ENCODE measurements around the gene XPO5. TPM values are rescaled to one million over a fixed set of nuclear protein-coding genes. Genes with fewer than 3 reads are reported as not detected.

XPO5 gene
- polyA plus RNA-seq, 1 donor from 2014 or later = 28.5 TPM

DNA sequence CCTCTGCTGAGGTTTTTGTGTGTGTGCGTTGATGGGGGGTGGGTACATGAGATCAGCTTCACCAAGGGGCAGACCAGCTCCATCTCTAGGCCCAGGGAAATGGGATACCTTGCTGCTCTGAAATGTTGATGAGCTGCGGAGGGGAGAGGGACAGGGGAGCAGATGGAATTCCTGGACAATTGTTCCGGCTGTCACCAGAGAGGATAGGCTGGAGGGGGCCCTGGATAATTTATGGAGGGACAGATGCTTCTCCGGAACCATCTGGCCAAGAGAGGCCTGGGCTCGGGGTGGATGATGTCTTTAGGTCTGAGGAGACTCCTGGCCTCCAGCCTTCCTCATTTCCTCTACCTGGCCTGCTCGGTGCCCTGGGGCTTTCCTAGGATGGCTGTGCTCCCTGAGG lies 100.3 kb downstream of the XPO5 start:
- Histone ChIP-seq H3K4me3 (ENCODE audit: low read length) (no peak overlapping the region), H3K9me2 (ENCODE audit: insufficient read depth, low read length) (no peaks in the 10 kb centered on the region), H3F3A (ENCODE audit: insufficient read depth, low read length, poor library complexity, severe bottlenecking) (no peaks in the 10 kb centered on the region), H3K27me3 (ENCODE audit: insufficient read depth, low read depth, low read length) (no peaks in the 10 kb centered on the region), H4K20me1 (ENCODE audit: insufficient read depth) (no peaks in the 10 kb centered on the region), H3K36me3 (ENCODE audit: insufficient read depth, low read length) (no peaks in the 10 kb centered on the region), H3K79me2 (replicated peaks; ENCODE audit: insufficient read depth, low read length) (peaks cover 21% of the 10 kb centered on the region), H2AFZ (ENCODE audit: low read depth, low read length) (no peak overlapping the region), H3K27ac (ENCODE audit: low read length) (no peak overlapping the region), H3K9ac (ENCODE audit: low read length) (no peak overlapping the region), H3K9me3 (ENCODE audit: low read length) (no peaks in the 10 kb centered on the region), H3K4me2 (ENCODE audit: low read length) (no peak overlapping the region)
- no peak for TF ChIP-seq RAD21 (conservative IDR thresholded peaks at IDR 0.05)
- no peak for TF ChIP-seq MXI1 (conservative IDR thresholded peaks at IDR 0.05; ENCODE audit: poor library complexity, severe bottlenecking)
- TF ChIP-seq, protein P1, sequence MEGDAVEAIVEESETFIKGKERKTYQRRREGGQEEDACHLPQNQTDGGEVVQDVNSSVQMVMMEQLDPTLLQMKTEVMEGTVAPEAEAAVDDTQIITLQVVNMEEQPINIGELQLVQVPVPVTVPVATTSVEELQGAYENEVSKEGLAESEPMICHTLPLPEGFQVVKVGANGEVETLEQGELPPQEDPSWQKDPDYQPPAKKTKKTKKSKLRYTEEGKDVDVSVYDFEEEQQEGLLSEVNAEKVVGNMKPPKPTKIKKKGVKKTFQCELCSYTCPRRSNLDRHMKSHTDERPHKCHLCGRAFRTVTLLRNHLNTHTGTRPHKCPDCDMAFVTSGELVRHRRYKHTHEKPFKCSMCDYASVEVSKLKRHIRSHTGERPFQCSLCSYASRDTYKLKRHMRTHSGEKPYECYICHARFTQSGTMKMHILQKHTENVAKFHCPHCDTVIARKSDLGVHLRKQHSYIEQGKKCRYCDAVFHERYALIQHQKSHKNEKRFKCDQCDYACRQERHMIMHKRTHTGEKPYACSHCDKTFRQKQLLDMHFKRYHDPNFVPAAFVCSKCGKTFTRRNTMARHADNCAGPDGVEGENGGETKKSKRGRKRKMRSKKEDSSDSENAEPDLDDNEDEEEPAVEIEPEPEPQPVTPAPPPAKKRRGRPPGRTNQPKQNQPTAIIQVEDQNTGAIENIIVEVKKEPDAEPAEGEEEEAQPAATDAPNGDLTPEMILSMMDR (IDR thresholded peaks at IDR 0.05; ENCODE audit: poor library complexity, severe bottlenecking) = no peak
- no peak for TF ChIP-seq TAF1 (IDR thresholded peaks at IDR 0.05; ENCODE audit: low read depth)
- TF ChIP-seq EZH2 (IDR thresholded peaks at IDR 0.05; ENCODE audit: borderline replicate concordance, insufficient read depth, low read length, poor library complexity, severe bottlenecking) = no peak
- no peak for TF ChIP-seq EP300 (conservative IDR thresholded peaks at IDR 0.05; ENCODE audit: poor library complexity, severe bottlenecking)
- TF ChIP-seq SMC3 (conservative IDR thresholded peaks at IDR 0.05; ENCODE audit: poor library complexity) = no peak
- TF ChIP-seq, protein P2, sequence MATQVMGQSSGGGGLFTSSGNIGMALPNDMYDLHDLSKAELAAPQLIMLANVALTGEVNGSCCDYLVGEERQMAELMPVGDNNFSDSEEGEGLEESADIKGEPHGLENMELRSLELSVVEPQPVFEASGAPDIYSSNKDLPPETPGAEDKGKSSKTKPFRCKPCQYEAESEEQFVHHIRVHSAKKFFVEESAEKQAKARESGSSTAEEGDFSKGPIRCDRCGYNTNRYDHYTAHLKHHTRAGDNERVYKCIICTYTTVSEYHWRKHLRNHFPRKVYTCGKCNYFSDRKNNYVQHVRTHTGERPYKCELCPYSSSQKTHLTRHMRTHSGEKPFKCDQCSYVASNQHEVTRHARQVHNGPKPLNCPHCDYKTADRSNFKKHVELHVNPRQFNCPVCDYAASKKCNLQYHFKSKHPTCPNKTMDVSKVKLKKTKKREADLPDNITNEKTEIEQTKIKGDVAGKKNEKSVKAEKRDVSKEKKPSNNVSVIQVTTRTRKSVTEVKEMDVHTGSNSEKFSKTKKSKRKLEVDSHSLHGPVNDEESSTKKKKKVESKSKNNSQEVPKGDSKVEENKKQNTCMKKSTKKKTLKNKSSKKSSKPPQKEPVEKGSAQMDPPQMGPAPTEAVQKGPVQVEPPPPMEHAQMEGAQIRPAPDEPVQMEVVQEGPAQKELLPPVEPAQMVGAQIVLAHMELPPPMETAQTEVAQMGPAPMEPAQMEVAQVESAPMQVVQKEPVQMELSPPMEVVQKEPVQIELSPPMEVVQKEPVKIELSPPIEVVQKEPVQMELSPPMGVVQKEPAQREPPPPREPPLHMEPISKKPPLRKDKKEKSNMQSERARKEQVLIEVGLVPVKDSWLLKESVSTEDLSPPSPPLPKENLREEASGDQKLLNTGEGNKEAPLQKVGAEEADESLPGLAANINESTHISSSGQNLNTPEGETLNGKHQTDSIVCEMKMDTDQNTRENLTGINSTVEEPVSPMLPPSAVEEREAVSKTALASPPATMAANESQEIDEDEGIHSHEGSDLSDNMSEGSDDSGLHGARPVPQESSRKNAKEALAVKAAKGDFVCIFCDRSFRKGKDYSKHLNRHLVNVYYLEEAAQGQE (IDR thresholded peaks at IDR 0.05; ENCODE audit: borderline replicate concordance) = no peak
- TF ChIP-seq POLR2AphosphoS5 (IDR thresholded peaks at IDR 0.05) = no peak

DNA sequence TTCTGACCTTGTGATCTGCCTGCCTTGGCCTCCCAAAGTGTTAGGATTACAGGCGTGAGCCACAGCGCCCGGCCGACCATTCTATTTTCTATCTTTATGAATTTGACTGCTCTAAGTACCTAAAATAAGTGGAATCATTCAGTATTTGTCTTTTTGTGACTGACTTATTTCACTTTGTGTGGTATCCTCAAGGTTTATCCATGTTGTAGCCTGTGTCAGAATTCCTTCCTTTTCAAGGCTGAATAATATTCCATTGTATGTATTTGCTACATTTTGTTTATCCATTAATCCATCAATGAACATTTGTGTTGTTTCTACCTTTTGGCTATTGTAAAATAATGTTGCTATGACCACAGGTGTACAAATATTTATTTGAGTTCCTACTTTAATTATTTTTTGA lies 103.3 kb downstream of the XPO5 start:
- H3K9me3 ChIP-seq (ENCODE audit: low read length) = no peaks in the 10 kb centered on the region
- H3K4me2 ChIP-seq (ENCODE audit: low read length) = no peak overlapping the region
- H4K20me1 ChIP-seq (ENCODE audit: insufficient read depth) = no peaks in the 10 kb centered on the region
- no peaks in the 10 kb centered on the region for H3K36me3 ChIP-seq (ENCODE audit: insufficient read depth, low read length)
- no peak overlapping the region for H3K27ac ChIP-seq (ENCODE audit: low read length)
- H2AFZ ChIP-seq (ENCODE audit: low read depth, low read length) = no peak overlapping the region
- no peaks in the 10 kb centered on the region for H3F3A ChIP-seq (ENCODE audit: insufficient read depth, low read length, poor library complexity, severe bottlenecking)
- no peaks in the 10 kb centered on the region for H3K9me2 ChIP-seq (ENCODE audit: insufficient read depth, low read length)
- TF ChIP-seq TAF1 (IDR thresholded peaks at IDR 0.05; ENCODE audit: low read depth) (no peak), MXI1 (conservative IDR thresholded peaks at IDR 0.05; ENCODE audit: poor library complexity, severe bottlenecking) (no peak), SMC3 (conservative IDR thresholded peaks at IDR 0.05; ENCODE audit: poor library complexity) (no peak), RAD21 (conservative IDR thresholded peaks at IDR 0.05) (no peak)
- TF ChIP-seq, protein P1 (IDR thresholded peaks at IDR 0.05; ENCODE audit: poor library complexity, severe bottlenecking) = no peak
- TF ChIP-seq, protein P2 (IDR thresholded peaks at IDR 0.05; ENCODE audit: borderline replicate concordance) = no peak
- H3K27me3 ChIP-seq (ENCODE audit: insufficient read depth, low read depth, low read length) = no peaks in the 10 kb centered on the region
- H3K9ac ChIP-seq (ENCODE audit: low read length) = no peak overlapping the region
- peaks cover 1% of the 10 kb centered on the region for H3K79me2 ChIP-seq (replicated peaks; ENCODE audit: insufficient read depth, low read length)
- H3K4me3 ChIP-seq (ENCODE audit: low read length) = no peak overlapping the region
